Thoracic aorta endothelial cell (primary cell): ENCODE data around the gene C11orf52. TPM values are rescaled to one million over a fixed set of nuclear protein-coding genes. Genes with fewer than 3 reads are reported as not detected.

Experiments used
- small RNA-seq: library from RNA; depleted of rRNA; stranded (forward); fragments of <200 nt; gene quantifications from one replicate; pipeline ENCODE3, GENCODE V24; 2012
- total RNA-seq: library from RNA; depleted of rRNA; stranded (reverse); fragments of >200 nt; gene quantifications from 2 replicates; pipeline ENCODE4 v1.2.3, GENCODE V29; 2012

The C11orf52 gene
- total RNA-seq, result 0.29 TPM in 1 of 2 replicates, not detected in the other

GRCh38 chr11:111918390-111919256, at the start of gene C11orf52:
Gene C11orf52, plus strand, starts transcription at chr11:111918913. Its CDS starts 60 bp downstream, at chr11:111918973.

GRCh38 chr11:111870886-111871692, 47.6 kb upstream of the C11orf52 start, which contains the start of gene ALG9:
Gene ALG9, minus strand, starts transcription at chr11:111871581. Its CDS starts 99 bp downstream, at chr11:111871482.

GRCh38 chr11:111878849-111879636, 39.7 kb upstream of the C11orf52 start, which contains the start of the genes CFAP68 and FDXACB1:
Gene CFAP68, plus strand, starts transcription at chr11:111879541. Its CDS starts 20 bp downstream, at chr11:111879561.
Gene FDXACB1, minus strand, starts transcription at chr11:111879165. Its CDS starts 33 bp downstream, at chr11:111879132.

GRCh38 chr11:111911563-111912401, 6.9 kb upstream of the C11orf52 start, which contains the start of gene CRYAB:
Gene CRYAB, minus strand, starts transcription at chr11:111911770. Its CDS starts 46 bp downstream, at chr11:111911724.

DNA sequence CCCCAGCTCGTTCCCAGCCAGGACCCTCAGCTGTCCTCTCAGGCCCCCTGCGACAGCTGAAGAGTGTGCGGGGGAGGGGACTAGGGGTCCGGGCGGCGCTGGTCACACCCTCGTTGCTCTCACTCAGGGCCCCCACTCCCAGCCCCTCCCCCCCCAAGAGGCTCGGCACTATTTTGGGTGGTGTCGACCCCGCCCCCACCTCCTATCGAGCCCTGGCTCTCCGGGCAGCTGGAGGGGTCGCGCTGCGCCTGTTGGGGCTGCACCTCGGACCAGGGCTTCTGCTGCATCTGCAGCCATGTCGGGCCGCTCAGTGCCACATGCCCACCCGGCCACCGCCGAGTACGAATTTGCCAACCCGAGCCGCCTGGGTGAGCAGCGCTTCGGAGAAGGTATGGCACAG, 6.2 kb upstream of the C11orf52 start, which contains the start of gene HSPB2:
TSS of gene HSPB2 (plus strand) at position 200 of the 400 bp plus-strand sequence. CDS start at position 296, 96 bp downstream.

Small RNAs within 50 kb of the gene (small RNA-seq; reads per million reads assigned to genes)
- gene C11orf52 (not detected), gene RNA5SP351 (not detected), gene RPL37AP8 (not detected)

Other genes starting within 250 kb of the C11orf52 start
- gene PPP2R1B, start 152.5 kb upstream of the C11orf52 start, total RNA-seq, result 51.7 and 59.4 TPM in 2 replicates
- 35.2 and 38.5 TPM in 2 replicates for gene ALG9, start 47.3 kb upstream of the C11orf52 start, total RNA-seq
- 3.3 and 4.2 TPM in 2 replicates for gene FDXACB1, start 39.7 kb upstream of the C11orf52 start, total RNA-seq
- 3.9 and 7.0 TPM in 2 replicates for gene CFAP68, start 39.4 kb upstream of the C11orf52 start, total RNA-seq
- 0.29 and 1.1 TPM in 2 replicates for gene CRYAB, start 7.1 kb upstream of the C11orf52 start, total RNA-seq
- not detected in 2 replicates for gene HSPB2, start 6.2 kb upstream of the C11orf52 start, total RNA-seq
- 31.0 and 34.3 TPM in 2 replicates for gene DIXDC1, start 18.4 kb downstream of the C11orf52 start, total RNA-seq
- gene DLAT, start 106.5 kb downstream of the C11orf52 start, total RNA-seq, result 56.7 and 77.5 TPM in 2 replicates
- 1.6 and 1.9 TPM in 2 replicates for gene PIH1D2, start 155.1 kb downstream of the C11orf52 start, total RNA-seq
- 23.0 TPM in 2 replicates for gene NKAPD1, start 155.4 kb downstream of the C11orf52 start, total RNA-seq
- 52.2 and 65.0 TPM in 2 replicates for gene TIMM8B, start 167.8 kb downstream of the C11orf52 start, total RNA-seq
- 141 and 144 TPM in 2 replicates for gene SDHD, start 168.0 kb downstream of the C11orf52 start, total RNA-seq
- gene IL18, start 245.2 kb downstream of the C11orf52 start, total RNA-seq, result 0.80 and 1.4 TPM in 2 replicates
- 0.43 TPM in 1 of 2 replicates, not detected in the other for gene TEX12, start 248.5 kb downstream of the C11orf52 start, total RNA-seq